Kidney (tissue), 14 donors: ENCODE measurements around the gene COL9A2. TPM values are rescaled to one million over a fixed set of nuclear protein-coding genes. Genes with fewer than 3 reads are reported as not detected.

Source experiments
- DNase-seq, 5 donors: peaks; one replicate each; pipeline ENCODE4 v3.0.0-alpha.2; 2013 to 2020
- FAIRE-seq: peaks from 2 replicates; lab custom pipeline; 2012; peaks lifted over from hg19 to GRCh38; lab: Jason Lieb, UNC
- H3K27ac ChIP-seq, 2 donors: one replicate each; pipeline ENCODE4 v1.7.0; 2013; ENCODE audit warnings: low read depth in 2 of 2, low read length in 2 of 2, inconsistent platforms in 1 of 2
- H3K27me3 ChIP-seq: one replicate; pipeline ENCODE4 v1.7.1; 2013; ENCODE audit warnings: low read length, inconsistent platforms; ENCODE audit not compliant: control insufficient read depth, insufficient read depth
- H3K36me3 ChIP-seq, 3 donors: one replicate each; pipeline versions ENCODE4 v1.7.0 to v1.7.1; 2013; ENCODE audit warnings: low read length in 3 of 3, control low read depth in 1 of 3, inconsistent platforms in 1 of 3; ENCODE audit not compliant: insufficient read depth in 3 of 3, control insufficient read depth in 2 of 3
- H3K4me1 ChIP-seq, 3 donors: one replicate each; pipeline versions ENCODE4 v1.7.0 to v1.7.1; 2013; ENCODE audit warnings: low read length in 3 of 3, inconsistent platforms in 1 of 3, low read depth in 1 of 3; ENCODE audit not compliant: control insufficient read depth in 2 of 3, insufficient read depth in 2 of 3
- H3K4me3 ChIP-seq, 3 donors: one replicate each; pipeline versions ENCODE4 v1.7.0 to v1.8.1; 2013; ENCODE audit warnings: low read length in 3 of 3, control low read depth in 1 of 3, inconsistent platforms in 1 of 3
- H3K9ac ChIP-seq, 3 donors: one replicate each; pipeline versions ENCODE4 v1.7.0 to v1.7.1; 2013; ENCODE audit warnings: low read length in 3 of 3, control low read depth in 1 of 3, inconsistent platforms in 1 of 3
- H3K9me3 ChIP-seq, 3 donors: one replicate each; pipeline versions ENCODE4 v1.7.0 to v1.7.1; 2013; ENCODE audit warnings: low read length in 3 of 3, control low read depth in 1 of 3, inconsistent platforms in 1 of 3; ENCODE audit not compliant: control insufficient read depth in 2 of 3, insufficient read depth in 1 of 3
- CTCF ChIP-seq: IDR thresholded peaks from 3 replicates; pipeline ENCODE4 v1.5.1; 2012; ENCODE audit warnings: mild to moderate bottlenecking, moderate library complexity, borderline replicate concordance; ENCODE audit not compliant: insufficient read depth; ENCODE audit errors: extremely low read depth
- intact Hi-C: fragments of 100-400 bp; cut with DNase I; formaldehyde crosslinking; loops from one replicate; pipeline ENCODE4 v1.11.1; 2022
- polyA plus RNA-seq: library from polyadenylated mRNA; stranded (reverse); fragments of 350-450 nt; fragmentation: Illumina TruSeq; extraction: RNeasy Lipid Tissue Mini Kit (QIAGEN cat#74804); gene quantifications from one replicate; pipeline ENCODE4 v1.2.3, GENCODE V29; 2014; ENCODE audit warnings: low read depth, low replicate concordance; ENCODE audit not compliant: insufficient read depth
- total RNA-seq: library from RNA; stranded (reverse); fragmentation: NEBNext Ultra II Directional; extraction: Animal tissue kit (Norgen Biotek cat#: 25700); gene quantifications from one replicate; pipeline ENCODE4 v1.2.1, GENCODE V29; 2021
- donor health status: control.
- donor health status: control.
- donor health status: control.
- donor health status: control.
- donor health status: control.
- donor health status: DM: yes; HTN: yes; CAD: no.
- donor health status: Normal renal cell carcinoma (clear cell type).

COL9A2 gene
- total and polyA plus RNA-seq, 2 donors from 2014 or later, result 13.8 to 16.6 TPM

DNA sequence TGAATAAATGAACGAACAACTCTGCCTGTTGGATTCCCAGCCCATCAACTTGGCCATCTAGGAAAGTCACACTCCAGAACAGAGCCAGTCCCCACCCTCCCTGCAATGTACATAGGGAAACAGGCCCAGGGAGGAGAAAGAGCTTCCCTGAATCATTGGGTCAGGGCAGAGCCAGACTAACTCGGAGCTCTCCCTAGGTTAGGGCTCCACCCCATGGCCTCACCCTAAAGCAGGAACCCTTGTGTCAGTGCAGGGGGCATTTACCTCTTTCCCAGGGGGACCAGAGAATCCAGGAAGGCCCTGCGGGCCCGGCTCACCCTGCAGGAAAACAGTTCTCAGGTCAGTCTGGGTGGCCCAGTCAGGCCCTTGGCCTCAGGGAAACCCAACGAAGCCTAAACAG lies 11.6 kb downstream of the COL9A2 start:
- H3K27me3 ChIP-seq, result no peaks in the 10 kb centered on the region
- FAIRE-seq (no peak), DNase-seq (no peak)
- peaks cover 0 to 2% (median 0%) of the 10 kb centered on the region in 3 donors for H3K4me1 ChIP-seq
- H3K9me3 ChIP-seq, result no peaks in the 10 kb centered on the region
- no peak overlapping the region for H3K27ac ChIP-seq
- intact Hi-C loops, result no loop called here
- no peak for TF ChIP-seq CTCF
- H3K36me3 ChIP-seq, result peaks cover 0 to 2% (median 0%) of the 10 kb centered on the region in 3 donors
- H3K9ac ChIP-seq, result no peak overlapping the region
- no peak overlapping the region for H3K4me3 ChIP-seq

DNA sequence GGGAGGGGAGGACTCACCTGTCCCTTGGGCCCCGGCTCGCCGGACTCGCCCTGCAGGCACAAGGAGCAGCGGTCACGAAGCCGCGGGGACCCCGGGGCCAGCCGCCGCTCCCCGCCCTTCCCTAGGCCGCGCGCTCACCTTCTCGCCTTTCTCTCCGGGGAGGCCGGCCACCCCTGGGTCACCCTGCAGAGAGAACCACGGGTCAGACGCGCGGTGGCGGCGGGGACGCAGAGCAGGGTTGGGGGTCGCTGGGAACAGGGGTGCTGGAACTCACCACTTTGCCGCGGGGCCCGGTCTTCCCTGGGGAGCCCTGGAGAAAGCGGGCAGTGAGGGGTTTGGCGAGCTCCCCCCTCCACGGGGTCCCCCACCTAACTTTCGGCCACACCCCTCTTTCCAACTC lies 13.3 kb downstream of the COL9A2 start:
- intact Hi-C loops, result no loop called here
- H3K9ac ChIP-seq, result no peak overlapping the region
- no peak overlapping the region for H3K4me3 ChIP-seq
- no peak for DNase-seq
- no peaks in the 10 kb centered on the region for H3K4me1 ChIP-seq
- H3K27me3 ChIP-seq, result no peaks in the 10 kb centered on the region
- no peaks in the 10 kb centered on the region for H3K36me3 ChIP-seq
- no peak overlapping the region for H3K27ac ChIP-seq
- TF ChIP-seq CTCF, result no peak
- no peak for FAIRE-seq
- H3K9me3 ChIP-seq, result no peaks in the 10 kb centered on the region

GRCh38 chr1:40303051-40303771 lies 13.9 kb downstream of the COL9A2 start:
- H3K4me1 ChIP-seq, result no peaks in the 10 kb centered on the region
- DNase-seq (no peak), FAIRE-seq (no peak)
- no peaks in the 10 kb centered on the region for H3K9me3 ChIP-seq
- no peak for TF ChIP-seq CTCF
- no peak overlapping the region for H3K9ac ChIP-seq
- no peak overlapping the region for H3K27ac ChIP-seq
- H3K36me3 ChIP-seq, result no peaks in the 10 kb centered on the region
- no peak overlapping the region for H3K4me3 ChIP-seq
- H3K27me3 ChIP-seq, result no peaks in the 10 kb centered on the region
- intact Hi-C loops, result no loop called here

- H3K4me1 ChIP-seq, result no peaks in the 10 kb centered on the region
- intact Hi-C loops, result no loop called here
- H3K27ac ChIP-seq, result no peak overlapping the region
- no peak overlapping the region for H3K4me3 ChIP-seq
- no peaks in the 10 kb centered on the region for H3K27me3 ChIP-seq
- DNase-seq (no peak), FAIRE-seq (no peak)
- no peaks in the 10 kb centered on the region for H3K36me3 ChIP-seq
- TF ChIP-seq CTCF, result no peak
- H3K9ac ChIP-seq, result no peak overlapping the region
- no peaks in the 10 kb centered on the region for H3K9me3 ChIP-seq
These were observed 14.6 kb downstream of the COL9A2 start for GRCh38 chr1:40302475-40302874.
